HepG2 (cell line): ENCODE measurements around the gene ACAA2.

Source experiments
- BHLHE40 ChIP-seq: IDR thresholded peaks from 2 replicates; pipeline ENCODE4 v1.6.1; 2011; ENCODE audit warnings: low read length, improper control_type of control experiment
- GFI1 ChIP-seq: sonication (generic); formaldehyde crosslinking; IDR thresholded peaks from 2 replicates; pipeline ENCODE4 v1.5.0; 2020; ENCODE audit warnings: missing genetic modification reagents, mild to moderate bottlenecking, borderline replicate concordance
- GTF2F1 ChIP-seq: fragments of 150-350 bp; IDR thresholded peaks from 2 replicates; pipeline ENCODE4 v1.6.1; 2014; ENCODE audit warnings: low read length
- HIVEP1 ChIP-seq: sonication (generic); formaldehyde crosslinking; IDR thresholded peaks from 2 replicates; pipeline ENCODE4 v1.4.0; 2020; ENCODE audit warnings: mild to moderate bottlenecking, missing genetic modification reagents
- KLF15 ChIP-seq: sonication (generic); formaldehyde crosslinking; IDR thresholded peaks from 2 replicates; pipeline ENCODE4 v1.8.1; 2023; ENCODE audit warnings: borderline replicate concordance, mild to moderate bottlenecking, inconsistent platforms, missing genetic modification reagents, mixed read lengths
- MATR3 ChIP-seq: sonication (generic); formaldehyde crosslinking; IDR thresholded peaks from 2 replicates; pipeline ENCODE4 v1.4.0; 2020; ENCODE audit warnings: missing genetic modification reagents
- RBAK ChIP-seq: sonication (generic); formaldehyde crosslinking; IDR thresholded peaks from 2 replicates; pipeline ENCODE4 v1.5.1; 2020; ENCODE audit warnings: mild to moderate bottlenecking, missing genetic modification reagents
- SIN3A ChIP-seq: IDR thresholded peaks from 2 replicates; pipeline ENCODE4 v1.6.1; 2011; ENCODE audit warnings: low read depth, mild to moderate bottlenecking, control low read depth, low read length, borderline replicate concordance
- TRIM24 ChIP-seq: sonication (generic); formaldehyde crosslinking; IDR thresholded peaks from 2 replicates; pipeline ENCODE4 v1.8.0; 2022; ENCODE audit warnings: mild to moderate bottlenecking, missing genetic modification reagents
- ZBTB26 ChIP-seq: IDR thresholded peaks from 2 replicates; pipeline ENCODE4 v1.6.1; 2016; ENCODE audit warnings: missing compliant biosample characterization, missing genetic modification reagents, borderline replicate concordance
- ZNF704 ChIP-seq: sonication (generic); formaldehyde crosslinking; IDR thresholded peaks from 2 replicates; pipeline ENCODE4 v1.8.1; 2023; ENCODE audit warnings: mild to moderate bottlenecking, inconsistent platforms, moderate library complexity, missing genetic modification reagents, borderline replicate concordance

GRCh38 chr18:49845629-49846360 is 32.5 kb upstream of the ACAA2 start:
- no peak for TF ChIP-seq ZBTB26 (CRISPR knock-in tag)
- TF ChIP-seq RBAK (CRISPR knock-in tag), result no peak
- TF ChIP-seq KLF15 (CRISPR knock-in tag), result no peak
- no peak for TF ChIP-seq HIVEP1
- no peak for TF ChIP-seq GTF2F1
- TF ChIP-seq SIN3A, result no peak
- no peak for TF ChIP-seq BHLHE40
- TF ChIP-seq GFI1, result no peak
- TF ChIP-seq TRIM24 (CRISPR knock-in tag), result no peak
- TF ChIP-seq MATR3 (CRISPR knock-in tag), result no peak
- TF ChIP-seq ZNF704 (CRISPR knock-in tag), result no peak
